HL-60 (cell line): ENCODE data around the gene NEU2.

Experiments
- DNase-seq, 2 experiments: peaks; one replicate each; pipeline ENCODE4 v3.0.0-alpha.2; 2010 to 2020; ENCODE audit warnings: low read depth in 1 of 2, low spot score in 1 of 2
- H3K27ac ChIP-seq: fragments of 250-450 bp; sonication (Bioruptor Pico); replicated peaks from 2 replicates; pipeline ENCODE4 v1.5.1; 2020; ENCODE audit warnings: mild to moderate bottlenecking, moderate library complexity
- H3K27me3 ChIP-seq: fragments of 250-450 bp; sonication (Bioruptor Pico); 2 replicates; pipeline ENCODE4 v1.5.1; 2021; ENCODE audit warnings: mild to moderate bottlenecking, moderate library complexity; ENCODE audit not compliant: insufficient read depth, poor library complexity, severe bottlenecking
- H3K4me3 ChIP-seq: replicated peaks from 2 replicates; pipeline ENCODE4 v1.5.1; 2011; ENCODE audit warnings: mild to moderate bottlenecking, control low read depth, low read length; ENCODE audit not compliant: insufficient read depth
- GABPA ChIP-seq: IDR thresholded peaks from 2 replicates; pipeline ENCODE4 v1.6.1; 2012; ENCODE audit warnings: low read depth
- POLR2AphosphoS5 ChIP-seq: IDR thresholded peaks from 2 replicates; pipeline ENCODE4 v1.6.1; 2012; ENCODE audit warnings: low read depth
- SPI1 ChIP-seq: IDR thresholded peaks from 2 replicates; pipeline ENCODE4 v1.6.1; 2012; ENCODE audit warnings: low read depth, mild to moderate bottlenecking, borderline replicate concordance
- TF ChIP-seq, protein P1 (sequence below): IDR thresholded peaks from 2 replicates; pipeline ENCODE4 v1.6.1; 2012; ENCODE audit warnings: low read depth; ENCODE audit not compliant: insufficient replicate concordance
- TF ChIP-seq, protein P2 (sequence below): IDR thresholded peaks from one replicate; pipeline ENCODE4 v1.5.1; 2011; ENCODE audit warnings: low read length, control low read depth, inconsistent platforms; ENCODE audit not compliant: insufficient read depth

The NEU2 gene

DNA sequence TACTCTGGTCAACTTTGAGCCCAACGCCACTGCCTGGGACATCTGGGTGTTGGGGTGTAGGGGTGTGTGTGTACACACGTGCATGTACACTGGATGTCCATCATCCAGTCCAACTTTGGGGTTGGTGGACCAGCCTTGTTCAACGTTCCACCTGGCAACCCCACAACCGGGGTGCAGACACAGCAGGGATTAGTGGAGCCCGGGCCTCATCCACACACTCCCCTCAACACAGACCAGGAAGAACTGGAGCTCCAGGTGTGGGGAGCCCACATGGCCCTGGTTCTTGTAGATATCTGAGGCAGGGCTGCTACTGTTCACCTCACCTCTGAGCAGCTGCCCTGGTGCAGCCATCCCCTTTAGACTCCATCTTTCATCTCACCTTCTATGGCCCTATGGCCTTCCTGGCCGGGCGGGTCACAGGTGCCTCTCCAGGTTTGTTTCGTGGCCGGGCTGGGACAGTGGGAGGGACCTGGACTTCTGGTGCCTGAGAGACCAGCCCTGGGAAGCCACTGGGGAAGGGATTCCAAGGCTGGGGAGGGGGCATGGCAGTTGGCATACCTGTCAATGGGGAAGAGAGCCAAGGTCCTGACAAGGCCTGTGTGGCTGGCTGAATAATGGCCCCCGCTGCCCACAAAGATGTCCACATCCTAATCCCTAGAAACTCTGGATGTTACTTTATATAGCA lies 7.5 kb downstream of the NEU2 start:
- no peak for DNase-seq
- Histone ChIP-seq H3K27ac (no peak overlapping the region), H3K4me3 (no peak overlapping the region), H3K27me3 (no peaks in the 10 kb centered on the region)
- TF ChIP-seq, protein P1, sequence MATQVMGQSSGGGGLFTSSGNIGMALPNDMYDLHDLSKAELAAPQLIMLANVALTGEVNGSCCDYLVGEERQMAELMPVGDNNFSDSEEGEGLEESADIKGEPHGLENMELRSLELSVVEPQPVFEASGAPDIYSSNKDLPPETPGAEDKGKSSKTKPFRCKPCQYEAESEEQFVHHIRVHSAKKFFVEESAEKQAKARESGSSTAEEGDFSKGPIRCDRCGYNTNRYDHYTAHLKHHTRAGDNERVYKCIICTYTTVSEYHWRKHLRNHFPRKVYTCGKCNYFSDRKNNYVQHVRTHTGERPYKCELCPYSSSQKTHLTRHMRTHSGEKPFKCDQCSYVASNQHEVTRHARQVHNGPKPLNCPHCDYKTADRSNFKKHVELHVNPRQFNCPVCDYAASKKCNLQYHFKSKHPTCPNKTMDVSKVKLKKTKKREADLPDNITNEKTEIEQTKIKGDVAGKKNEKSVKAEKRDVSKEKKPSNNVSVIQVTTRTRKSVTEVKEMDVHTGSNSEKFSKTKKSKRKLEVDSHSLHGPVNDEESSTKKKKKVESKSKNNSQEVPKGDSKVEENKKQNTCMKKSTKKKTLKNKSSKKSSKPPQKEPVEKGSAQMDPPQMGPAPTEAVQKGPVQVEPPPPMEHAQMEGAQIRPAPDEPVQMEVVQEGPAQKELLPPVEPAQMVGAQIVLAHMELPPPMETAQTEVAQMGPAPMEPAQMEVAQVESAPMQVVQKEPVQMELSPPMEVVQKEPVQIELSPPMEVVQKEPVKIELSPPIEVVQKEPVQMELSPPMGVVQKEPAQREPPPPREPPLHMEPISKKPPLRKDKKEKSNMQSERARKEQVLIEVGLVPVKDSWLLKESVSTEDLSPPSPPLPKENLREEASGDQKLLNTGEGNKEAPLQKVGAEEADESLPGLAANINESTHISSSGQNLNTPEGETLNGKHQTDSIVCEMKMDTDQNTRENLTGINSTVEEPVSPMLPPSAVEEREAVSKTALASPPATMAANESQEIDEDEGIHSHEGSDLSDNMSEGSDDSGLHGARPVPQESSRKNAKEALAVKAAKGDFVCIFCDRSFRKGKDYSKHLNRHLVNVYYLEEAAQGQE, result no peak
- TF ChIP-seq POLR2AphosphoS5 (no peak), GABPA (no peak), SPI1 (no peak)
- TF ChIP-seq, protein P2, sequence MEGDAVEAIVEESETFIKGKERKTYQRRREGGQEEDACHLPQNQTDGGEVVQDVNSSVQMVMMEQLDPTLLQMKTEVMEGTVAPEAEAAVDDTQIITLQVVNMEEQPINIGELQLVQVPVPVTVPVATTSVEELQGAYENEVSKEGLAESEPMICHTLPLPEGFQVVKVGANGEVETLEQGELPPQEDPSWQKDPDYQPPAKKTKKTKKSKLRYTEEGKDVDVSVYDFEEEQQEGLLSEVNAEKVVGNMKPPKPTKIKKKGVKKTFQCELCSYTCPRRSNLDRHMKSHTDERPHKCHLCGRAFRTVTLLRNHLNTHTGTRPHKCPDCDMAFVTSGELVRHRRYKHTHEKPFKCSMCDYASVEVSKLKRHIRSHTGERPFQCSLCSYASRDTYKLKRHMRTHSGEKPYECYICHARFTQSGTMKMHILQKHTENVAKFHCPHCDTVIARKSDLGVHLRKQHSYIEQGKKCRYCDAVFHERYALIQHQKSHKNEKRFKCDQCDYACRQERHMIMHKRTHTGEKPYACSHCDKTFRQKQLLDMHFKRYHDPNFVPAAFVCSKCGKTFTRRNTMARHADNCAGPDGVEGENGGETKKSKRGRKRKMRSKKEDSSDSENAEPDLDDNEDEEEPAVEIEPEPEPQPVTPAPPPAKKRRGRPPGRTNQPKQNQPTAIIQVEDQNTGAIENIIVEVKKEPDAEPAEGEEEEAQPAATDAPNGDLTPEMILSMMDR, result no peak

DNA sequence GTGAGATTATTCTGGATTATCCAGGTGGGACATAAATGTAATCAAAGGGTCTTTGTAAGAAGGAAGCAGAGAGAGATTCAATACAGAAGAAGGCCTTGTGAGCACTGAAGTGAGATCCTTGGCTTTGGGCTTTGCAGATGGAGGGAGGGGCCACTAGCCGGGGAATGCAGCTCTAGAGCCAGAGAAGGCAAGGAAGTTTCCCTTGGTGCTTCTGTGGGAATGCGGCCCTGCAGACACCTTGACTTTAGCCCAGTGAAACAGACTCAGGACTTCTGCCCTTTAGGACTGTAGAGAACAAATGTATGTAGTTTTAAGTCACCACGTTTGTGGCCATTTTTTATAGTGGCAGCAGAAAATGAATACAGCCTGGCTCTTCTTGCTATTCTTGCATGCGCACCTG lies 8.1 kb downstream of the NEU2 start:
- Histone ChIP-seq H3K27ac (no peak overlapping the region), H3K4me3 (no peak overlapping the region), H3K27me3 (no peaks in the 10 kb centered on the region)
- no peak for DNase-seq
- TF ChIP-seq, protein P2, result no peak
- no peak for TF ChIP-seq POLR2AphosphoS5
- no peak for TF ChIP-seq GABPA
- TF ChIP-seq, protein P1, result no peak
- no peak for TF ChIP-seq SPI1

DNA sequence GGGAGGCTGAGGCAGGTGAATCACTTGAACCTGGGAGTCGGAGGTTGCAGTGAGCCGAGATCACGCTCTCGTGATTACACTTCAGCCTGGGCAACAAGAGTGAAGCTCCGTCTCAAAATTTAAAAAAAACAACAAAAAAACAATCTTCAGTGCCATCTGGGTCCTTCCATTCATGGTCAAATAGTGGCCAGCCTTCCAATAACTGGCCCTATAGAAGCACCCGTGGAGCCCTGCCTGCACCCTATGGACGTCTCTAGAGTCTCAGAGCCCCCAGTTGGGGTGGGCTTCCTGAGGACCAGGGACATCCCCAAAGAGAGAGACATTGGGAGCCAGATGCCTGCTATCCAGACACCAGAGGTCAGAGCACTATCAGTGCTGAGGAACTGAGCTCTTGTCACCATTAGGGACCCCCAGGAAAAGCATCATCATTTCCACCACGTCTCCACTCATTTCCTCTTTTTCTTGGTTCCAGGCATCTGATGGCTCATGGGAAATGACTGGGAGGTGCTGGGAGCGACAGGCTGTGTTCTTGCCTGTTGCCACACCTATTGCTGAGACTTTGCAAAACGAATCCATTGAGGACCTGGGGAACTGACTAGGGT lies 9.4 kb downstream of the NEU2 start:
- Histone ChIP-seq H3K27me3 (no peaks in the 10 kb centered on the region), H3K27ac (no peak overlapping the region), H3K4me3 (no peak overlapping the region)
- no peak for DNase-seq
- TF ChIP-seq SPI1, result peak; percentile 35; the same call in 1 of the 2 replicates
- TF ChIP-seq POLR2AphosphoS5, result no peak

DNA sequence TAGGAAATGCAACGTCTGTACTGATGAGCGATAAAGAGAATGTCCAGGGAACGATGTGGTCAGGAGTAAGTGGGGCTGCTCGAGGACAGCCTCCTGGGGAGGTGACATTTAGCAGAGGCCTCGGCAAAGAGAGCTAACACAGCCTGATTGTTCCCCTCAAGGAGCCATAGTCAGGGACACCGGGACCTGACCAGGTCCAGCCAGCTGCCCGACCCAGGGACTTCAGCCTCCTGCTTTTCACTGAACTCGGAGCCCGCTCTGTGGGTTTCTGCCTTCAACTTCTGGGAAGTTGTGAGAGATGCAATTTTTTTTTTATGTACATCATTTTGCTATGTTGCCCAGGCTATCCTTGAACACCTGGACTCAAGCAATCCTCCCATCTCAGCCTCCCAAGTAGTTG lies 10.1 kb downstream of the NEU2 start:
- DNase-seq, result no peak
- H3K27me3 ChIP-seq, result no peaks in the 10 kb centered on the region
- TF ChIP-seq POLR2AphosphoS5 (no peak), SPI1 (no peak), GABPA (no peak)
- TF ChIP-seq, protein P1, result no peak
- TF ChIP-seq, protein P2, result no peak
- no peak overlapping the region for H3K4me3 ChIP-seq
- no peak overlapping the region for H3K27ac ChIP-seq
